Neural crest cell (in vitro differentiated cells): ENCODE measurements around the gene SCIN. TPM values are rescaled to one million over a fixed set of nuclear protein-coding genes. Genes with fewer than 3 reads are reported as not detected.

Experiments
- DNase-seq: peaks from one replicate; pipeline ENCODE4 v3.0.0; 2021; ENCODE audit warnings: low read depth, mixed read lengths, low spot score
- H3K27ac Mint-ChIP-seq: one replicate; pipeline ENCODE4 v1.8.0; 2021; ENCODE audit warnings: mild to moderate bottlenecking, mixed read lengths; ENCODE audit not compliant: unreplicated experiment
- H3K27me3 Mint-ChIP-seq: 2 replicates; pipeline ENCODE4 v1.8.0; 2021; ENCODE audit warnings: low read depth, mild to moderate bottlenecking, mixed read lengths
- H3K36me3 Mint-ChIP-seq: 2 replicates; pipeline ENCODE4 v1.8.0; 2021; ENCODE audit warnings: low read depth, mild to moderate bottlenecking, mixed read lengths
- H3K4me1 Mint-ChIP-seq: 2 replicates; pipeline ENCODE4 v1.8.0; 2021; ENCODE audit warnings: mixed read lengths
- H3K4me3 Mint-ChIP-seq: one replicate; pipeline ENCODE4 v1.8.0; 2021; ENCODE audit warnings: mild to moderate bottlenecking, mixed read lengths
- H3K9me3 Mint-ChIP-seq: 2 replicates; pipeline ENCODE4 v1.8.0; 2021; ENCODE audit warnings: mixed read lengths
- CTCF ChIP-seq: fragments of 200-600 bp; sonication (generic); conservative IDR thresholded peaks from 2 replicates; pipeline ENCODE4 v1.5.0; 2021; ENCODE audit warnings: antibody characterized with exemption, mild to moderate bottlenecking
- total RNA-seq: library from RNA; stranded (reverse); gene quantifications from 2 replicates; pipeline ENCODE4 v1.2.1, GENCODE V29; 2021

The SCIN gene
- total RNA-seq, 1 donor from 2014 or later: not detected

- no peaks in the 10 kb centered on the region for H3K36me3 Mint-ChIP-seq
- TF ChIP-seq CTCF: no peak
- H3K27me3 Mint-ChIP-seq: no peaks in the 10 kb centered on the region
- peaks cover 2% of the 10 kb centered on the region for H3K9me3 Mint-ChIP-seq
- DNase-seq: no peak
- no peak overlapping the region for H3K4me3 Mint-ChIP-seq
- peaks cover 34% of the 10 kb centered on the region for H3K4me1 Mint-ChIP-seq
- H3K27ac Mint-ChIP-seq: no peak overlapping the region
Measured at GRCh38 chr7:12708314-12708713, 137.8 kb downstream of the SCIN start.

Other genes starting within 250 kb of the SCIN start
- gene VWDE, start 166.9 kb upstream of the SCIN start, total RNA-seq: not detected in 2 replicates
- 65.0 and 71.1 TPM in 2 replicates for gene ARL4A, start 116.9 kb downstream of the SCIN start, total RNA-seq